Measurements from ENCODE around the gene PTPN11.

The PTPN11 gene

GRCh38 chr12:112480931-112481330, 62.2 kb downstream of the PTPN11 start:
- Histone ChIP-seq H3K9ac (ENCODE audit: low read depth, low read length) (no peak overlapping the region), H3K4me3 (ENCODE audit: low read depth, low read length) (no peak overlapping the region), H3K36me3 (ENCODE audit: control insufficient read depth, insufficient read depth, low read length) (peaks cover 82% of the 10 kb centered on the region), H3K27ac (ENCODE audit: low read depth, low read length) (no peak overlapping the region), H3K4me1 (ENCODE audit: control insufficient read depth, insufficient read depth, low read length) (no peaks in the 10 kb centered on the region), H3K9me3 (ENCODE audit: control insufficient read depth, insufficient read depth, low read length) (no peaks in the 10 kb centered on the region), H3K27me3 (ENCODE audit: control insufficient read depth, insufficient read depth, low read length) (no peaks in the 10 kb centered on the region)

GRCh38 chr12:112482733-112483132, 64.0 kb downstream of the PTPN11 start:
- Histone ChIP-seq H3K9ac (ENCODE audit: low read depth, low read length) (no peak overlapping the region), H3K27ac (ENCODE audit: low read depth, low read length) (no peak overlapping the region), H3K4me3 (ENCODE audit: low read depth, low read length) (no peak overlapping the region), H3K4me1 (ENCODE audit: control insufficient read depth, insufficient read depth, low read length) (no peaks in the 10 kb centered on the region), H3K27me3 (ENCODE audit: control insufficient read depth, insufficient read depth, low read length) (no peaks in the 10 kb centered on the region), H3K36me3 (ENCODE audit: control insufficient read depth, insufficient read depth, low read length) (peaks cover 84% of the 10 kb centered on the region), H3K9me3 (ENCODE audit: control insufficient read depth, insufficient read depth, low read length) (no peaks in the 10 kb centered on the region)

GRCh38 chr12:112486361-112486760, 67.6 kb downstream of the PTPN11 start:
- peaks cover 82% of the 10 kb centered on the region for H3K36me3 ChIP-seq (ENCODE audit: control insufficient read depth, insufficient read depth, low read length)
- H3K9ac ChIP-seq (ENCODE audit: low read depth, low read length), result no peak overlapping the region
- no peak overlapping the region for H3K4me3 ChIP-seq (ENCODE audit: low read depth, low read length)
- H3K9me3 ChIP-seq (ENCODE audit: control insufficient read depth, insufficient read depth, low read length), result no peaks in the 10 kb centered on the region
- H3K27me3 ChIP-seq (ENCODE audit: control insufficient read depth, insufficient read depth, low read length), result no peaks in the 10 kb centered on the region
- no peaks in the 10 kb centered on the region for H3K4me1 ChIP-seq (ENCODE audit: control insufficient read depth, insufficient read depth, low read length)
- H3K27ac ChIP-seq (ENCODE audit: low read depth, low read length), result no peak overlapping the region

GRCh38 chr12:112488257-112488876, 69.6 kb downstream of the PTPN11 start:
- peaks cover 77% of the 10 kb centered on the region for H3K36me3 ChIP-seq (ENCODE audit: control insufficient read depth, insufficient read depth, low read length)
- H3K4me1 ChIP-seq (ENCODE audit: control insufficient read depth, insufficient read depth, low read length), result no peaks in the 10 kb centered on the region
- no peak overlapping the region for H3K9ac ChIP-seq (ENCODE audit: low read depth, low read length)
- no peak overlapping the region for H3K27ac ChIP-seq (ENCODE audit: low read depth, low read length)
- no peaks in the 10 kb centered on the region for H3K9me3 ChIP-seq (ENCODE audit: control insufficient read depth, insufficient read depth, low read length)
- no peak overlapping the region for H3K4me3 ChIP-seq (ENCODE audit: low read depth, low read length)
- H3K27me3 ChIP-seq (ENCODE audit: control insufficient read depth, insufficient read depth, low read length), result no peaks in the 10 kb centered on the region

- no peaks in the 10 kb centered on the region for H3K27me3 ChIP-seq (ENCODE audit: control insufficient read depth, insufficient read depth, low read length)
- H3K27ac ChIP-seq (ENCODE audit: low read depth, low read length), result no peak overlapping the region
- H3K4me3 ChIP-seq (ENCODE audit: low read depth, low read length), result no peak overlapping the region
- H3K36me3 ChIP-seq (ENCODE audit: control insufficient read depth, insufficient read depth, low read length), result peaks cover 72% of the 10 kb centered on the region
- no peaks in the 10 kb centered on the region for H3K4me1 ChIP-seq (ENCODE audit: control insufficient read depth, insufficient read depth, low read length)
- no peak overlapping the region for H3K9ac ChIP-seq (ENCODE audit: low read depth, low read length)
- no peaks in the 10 kb centered on the region for H3K9me3 ChIP-seq (ENCODE audit: control insufficient read depth, insufficient read depth, low read length)
Measured at GRCh38 chr12:112489456-112489855, 70.7 kb downstream of the PTPN11 start.

- no peak overlapping the region for H3K27ac ChIP-seq (ENCODE audit: low read depth, low read length)
- H3K4me1 ChIP-seq (ENCODE audit: control insufficient read depth, insufficient read depth, low read length), result no peaks in the 10 kb centered on the region
- H3K36me3 ChIP-seq (ENCODE audit: control insufficient read depth, insufficient read depth, low read length), result peaks cover 51% of the 10 kb centered on the region
Measured at GRCh38 chr12:112496496-112496895, 77.7 kb downstream of the PTPN11 start.

GRCh38 chr12:112498580-112498979, 79.8 kb downstream of the PTPN11 start:
- Histone ChIP-seq H3K9ac (ENCODE audit: low read depth, low read length) (no peak overlapping the region), H3K36me3 (ENCODE audit: control insufficient read depth, insufficient read depth, low read length) (peaks cover 51% of the 10 kb centered on the region), H3K4me1 (ENCODE audit: control insufficient read depth, insufficient read depth, low read length) (no peaks in the 10 kb centered on the region), H3K9me3 (ENCODE audit: control insufficient read depth, insufficient read depth, low read length) (no peaks in the 10 kb centered on the region), H3K27me3 (ENCODE audit: control insufficient read depth, insufficient read depth, low read length) (no peaks in the 10 kb centered on the region), H3K4me3 (ENCODE audit: low read depth, low read length) (no peak overlapping the region), H3K27ac (ENCODE audit: low read depth, low read length) (no peak overlapping the region)

More at GRCh38 chr12:112496496-112496895, 77.7 kb downstream of the PTPN11 start:
- Histone ChIP-seq H3K4me3 (ENCODE audit: low read depth, low read length) (no peak overlapping the region), H3K27me3 (ENCODE audit: control insufficient read depth, insufficient read depth, low read length) (no peaks in the 10 kb centered on the region), H3K9ac (ENCODE audit: low read depth, low read length) (no peak overlapping the region), H3K9me3 (ENCODE audit: control insufficient read depth, insufficient read depth, low read length) (no peaks in the 10 kb centered on the region)

- Histone ChIP-seq H3K4me1 (ENCODE audit: control insufficient read depth, insufficient read depth, low read length) (no peaks in the 10 kb centered on the region), H3K9ac (ENCODE audit: low read depth, low read length) (no peak overlapping the region), H3K4me3 (ENCODE audit: low read depth, low read length) (no peak overlapping the region), H3K36me3 (ENCODE audit: control insufficient read depth, insufficient read depth, low read length) (peaks cover 69% of the 10 kb centered on the region), H3K27ac (ENCODE audit: low read depth, low read length) (no peak overlapping the region), H3K27me3 (ENCODE audit: control insufficient read depth, insufficient read depth, low read length) (no peaks in the 10 kb centered on the region), H3K9me3 (ENCODE audit: control insufficient read depth, insufficient read depth, low read length) (peaks cover 5% of the 10 kb centered on the region)
Measured at GRCh38 chr12:112503512-112503911, 84.8 kb downstream of the PTPN11 start.

GRCh38 chr12:112506513-112507166, 87.9 kb downstream of the PTPN11 start:
- H3K27me3 ChIP-seq (ENCODE audit: control insufficient read depth, insufficient read depth, low read length), result no peaks in the 10 kb centered on the region
- no peak overlapping the region for H3K27ac ChIP-seq (ENCODE audit: low read depth, low read length)
- peaks cover 60% of the 10 kb centered on the region for H3K36me3 ChIP-seq (ENCODE audit: control insufficient read depth, insufficient read depth, low read length)
- H3K4me3 ChIP-seq (ENCODE audit: low read depth, low read length), result no peak overlapping the region
- H3K9ac ChIP-seq (ENCODE audit: low read depth, low read length), result no peak overlapping the region
- H3K4me1 ChIP-seq (ENCODE audit: control insufficient read depth, insufficient read depth, low read length), result no peaks in the 10 kb centered on the region
- H3K9me3 ChIP-seq (ENCODE audit: control insufficient read depth, insufficient read depth, low read length), result peaks cover 5% of the 10 kb centered on the region

- Histone ChIP-seq H3K27me3 (ENCODE audit: control insufficient read depth, insufficient read depth, low read length) (no peaks in the 10 kb centered on the region), H3K4me1 (ENCODE audit: control insufficient read depth, insufficient read depth, low read length) (no peaks in the 10 kb centered on the region), H3K36me3 (ENCODE audit: control insufficient read depth, insufficient read depth, low read length) (no peaks in the 10 kb centered on the region), H3K9me3 (ENCODE audit: control insufficient read depth, insufficient read depth, low read length) (no peaks in the 10 kb centered on the region), H3K9ac (ENCODE audit: low read depth, low read length) (no peak overlapping the region), H3K27ac (ENCODE audit: low read depth, low read length) (no peak overlapping the region), H3K4me3 (ENCODE audit: low read depth, low read length) (no peak overlapping the region)
Measured at GRCh38 chr12:112513471-112513870, 94.7 kb downstream of the PTPN11 start.

GRCh38 chr12:112514456-112514855, 95.7 kb downstream of the PTPN11 start:
- Histone ChIP-seq H3K36me3 (ENCODE audit: control insufficient read depth, insufficient read depth, low read length) (no peaks in the 10 kb centered on the region), H3K4me3 (ENCODE audit: low read depth, low read length) (no peak overlapping the region), H3K4me1 (ENCODE audit: control insufficient read depth, insufficient read depth, low read length) (no peaks in the 10 kb centered on the region), H3K27ac (ENCODE audit: low read depth, low read length) (no peak overlapping the region), H3K27me3 (ENCODE audit: control insufficient read depth, insufficient read depth, low read length) (no peaks in the 10 kb centered on the region), H3K9ac (ENCODE audit: low read depth, low read length) (no peak overlapping the region), H3K9me3 (ENCODE audit: control insufficient read depth, insufficient read depth, low read length) (no peaks in the 10 kb centered on the region)

Measured in HUES48 (cell line).